HG03558 (cell line): ENCODE data around the gene SHISA9.

Source experiments
- ATAC-seq: cut with Tn5 transposase; IDR thresholded peaks from one replicate; pipeline ENCODE4 v1.9.1; 2021; ENCODE audit warnings: moderate number of reproducible peaks; ENCODE audit not compliant: unreplicated experiment; ENCODE audit errors: extremely low read depth

SHISA9 gene

GRCh38 chr16:13012601-13013000 is 111.2 kb downstream of the SHISA9 start:
- ATAC-seq, result no peak

- no peak for ATAC-seq
These were observed 111.6 kb downstream of the SHISA9 start for GRCh38 chr16:13013043-13013442.

GRCh38 chr16:13014476-13014875 is 113.1 kb downstream of the SHISA9 start:
- ATAC-seq, result no peak

DNA sequence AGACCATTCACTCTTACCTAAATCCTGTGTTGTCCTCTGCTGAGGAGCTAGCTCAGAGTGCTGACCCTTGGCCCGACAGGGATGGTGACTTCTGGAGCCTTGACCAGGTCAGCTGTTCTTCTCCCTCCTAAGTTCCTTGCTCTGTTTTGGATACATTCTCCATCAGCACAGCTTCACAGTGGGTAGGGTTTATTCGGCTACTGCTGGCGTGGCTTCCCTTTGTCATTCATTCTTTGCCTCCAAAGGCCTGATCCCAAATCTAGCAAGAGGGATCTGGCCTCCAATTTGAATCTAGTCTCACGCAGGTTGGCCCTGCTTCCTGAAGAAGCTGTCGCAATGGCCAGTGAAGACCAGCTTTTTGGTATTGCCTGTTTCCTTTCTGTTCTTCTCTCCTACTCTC is 116.6 kb downstream of the SHISA9 start:
- no peak for ATAC-seq

DNA sequence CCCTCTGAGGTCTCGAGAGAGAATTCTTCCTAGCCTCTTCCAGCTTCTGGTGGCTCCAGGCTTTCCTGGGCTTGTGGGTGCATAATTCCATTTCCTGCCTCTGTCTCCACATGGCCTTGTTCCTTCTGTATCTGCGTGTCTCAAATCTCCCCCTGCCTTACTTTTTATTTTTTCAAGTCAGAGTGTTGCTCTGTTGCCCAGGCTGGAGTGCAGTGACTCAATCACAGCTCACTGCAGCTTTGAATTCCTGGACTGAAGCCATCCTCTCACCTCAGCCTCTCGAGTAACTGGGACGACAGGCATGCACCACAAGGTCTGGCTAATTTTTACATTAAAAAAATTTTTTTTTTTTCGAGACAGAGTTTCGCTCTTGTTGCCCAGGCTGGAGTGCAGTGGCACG is 120.6 kb downstream of the SHISA9 start:
- ATAC-seq, result no peak

DNA sequence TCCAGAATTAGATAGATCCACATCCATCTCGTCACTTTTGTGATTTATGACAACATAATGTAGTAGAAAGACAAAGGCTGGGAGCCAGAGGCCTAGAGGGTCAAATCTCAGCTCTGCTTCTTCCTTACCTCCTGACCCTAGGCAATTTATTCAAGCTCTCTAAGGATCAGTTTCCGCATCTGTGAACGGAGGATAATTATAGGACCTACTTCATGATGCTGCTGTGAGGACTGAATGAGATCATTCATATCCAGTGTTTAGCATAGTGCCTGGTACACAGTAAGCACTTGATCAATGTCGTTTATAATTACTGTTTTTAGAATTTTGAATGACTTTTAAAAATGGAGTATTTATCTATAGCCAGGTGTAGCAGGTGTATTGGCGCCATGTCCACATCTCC is 128.4 kb downstream of the SHISA9 start:
- no peak for ATAC-seq

DNA sequence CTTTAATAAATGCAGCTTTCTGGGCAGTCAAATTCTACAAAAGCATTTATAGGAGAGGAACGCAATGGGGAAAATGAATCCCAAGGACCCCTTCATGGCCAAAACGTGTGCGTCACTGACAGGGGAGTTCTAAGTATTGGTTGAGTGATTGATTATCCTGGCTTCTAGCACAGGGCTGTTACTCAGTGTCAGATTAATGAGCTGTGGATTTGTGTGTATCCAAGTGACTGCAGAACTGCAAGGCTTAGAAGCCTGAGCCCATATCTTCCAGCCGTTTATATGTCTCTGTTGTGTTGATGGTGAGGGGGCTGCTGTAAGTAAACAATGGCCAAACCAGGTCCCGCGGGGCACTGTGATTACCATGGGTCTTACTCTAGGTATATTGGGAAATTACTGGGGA is 129.4 kb downstream of the SHISA9 start:
- ATAC-seq, result no peak

- no peak for ATAC-seq
These were observed 131.5 kb downstream of the SHISA9 start for GRCh38 chr16:13032911-13033310.

GRCh38 chr16:13036600-13036999 is 135.2 kb downstream of the SHISA9 start:
- ATAC-seq, result no peak

- ATAC-seq, result no peak
These were observed 137.2 kb downstream of the SHISA9 start for GRCh38 chr16:13038591-13038990.

GRCh38 chr16:13039526-13039925 is 138.1 kb downstream of the SHISA9 start:
- ATAC-seq, result no peak

GRCh38 chr16:13041180-13041579 is 139.8 kb downstream of the SHISA9 start:
- no peak for ATAC-seq

GRCh38 chr16:13041646-13042290 is 140.4 kb downstream of the SHISA9 start:
- ATAC-seq, result no peak

GRCh38 chr16:13042291-13042685 is 140.9 kb downstream of the SHISA9 start:
- ATAC-seq, result no peak

- ATAC-seq, result no peak
These were observed 144.8 kb downstream of the SHISA9 start for GRCh38 chr16:13046061-13046821.

DNA sequence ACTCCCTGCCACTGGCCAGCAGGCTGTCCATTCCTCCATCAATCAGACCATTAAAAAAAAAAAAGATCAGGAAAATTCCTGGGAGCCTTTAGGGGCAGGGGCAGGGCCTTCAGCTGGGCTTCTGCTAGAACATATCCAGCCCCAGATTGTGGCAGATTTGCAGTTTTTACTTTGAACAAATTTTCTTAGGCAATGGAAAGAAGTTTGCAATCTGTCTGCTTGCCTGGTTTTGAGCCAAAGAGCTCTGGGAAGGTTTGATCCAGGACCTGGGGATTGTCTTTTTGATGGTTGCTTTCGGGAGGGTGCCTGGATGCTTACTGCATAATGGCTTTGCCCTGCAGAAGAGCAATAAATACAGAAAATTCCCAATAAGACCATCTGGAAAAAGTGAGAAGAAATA is 145.9 kb downstream of the SHISA9 start:
- ATAC-seq, result no peak

DNA sequence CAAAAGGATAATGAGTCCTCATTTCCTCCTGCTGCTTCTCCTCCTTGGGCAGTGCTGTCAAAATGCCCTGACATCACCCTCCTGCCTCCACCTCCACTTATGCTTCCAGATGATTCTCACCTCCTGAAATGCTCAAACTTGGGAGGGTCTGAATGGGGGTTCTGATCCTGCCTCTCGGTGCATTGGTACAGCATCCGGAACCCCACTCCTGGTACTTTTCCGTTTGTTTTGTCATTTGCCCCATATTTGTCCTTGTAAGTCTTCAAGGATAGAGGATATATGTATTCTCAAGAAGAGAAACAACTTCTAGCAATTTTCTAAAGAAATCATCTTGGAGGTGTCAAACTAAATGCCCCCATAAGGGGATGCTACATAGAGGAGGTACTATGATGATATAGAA is 148.3 kb downstream of the SHISA9 start:
- no peak for ATAC-seq

GRCh38 chr16:13052431-13052830 is 151.0 kb downstream of the SHISA9 start:
- no peak for ATAC-seq

DNA sequence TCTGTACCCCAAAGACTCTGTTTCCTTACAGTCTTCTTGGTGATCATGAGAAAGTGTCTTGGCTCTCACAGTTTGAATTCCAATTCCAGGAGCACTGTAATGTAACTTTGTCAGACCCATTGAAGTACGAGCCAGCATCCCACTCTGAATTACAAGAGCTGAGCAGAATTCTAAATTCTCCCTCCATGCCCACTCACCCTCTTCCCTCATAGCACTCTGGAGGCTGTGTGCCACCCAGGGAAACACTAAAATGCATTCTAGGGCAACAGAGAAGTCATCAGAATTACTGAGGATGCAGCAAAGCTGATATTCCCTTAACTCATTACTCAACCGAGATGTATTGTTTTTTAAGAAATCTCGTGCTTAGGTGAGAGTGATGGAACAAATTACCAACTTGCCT is 154.1 kb downstream of the SHISA9 start:
- no peak for ATAC-seq

DNA sequence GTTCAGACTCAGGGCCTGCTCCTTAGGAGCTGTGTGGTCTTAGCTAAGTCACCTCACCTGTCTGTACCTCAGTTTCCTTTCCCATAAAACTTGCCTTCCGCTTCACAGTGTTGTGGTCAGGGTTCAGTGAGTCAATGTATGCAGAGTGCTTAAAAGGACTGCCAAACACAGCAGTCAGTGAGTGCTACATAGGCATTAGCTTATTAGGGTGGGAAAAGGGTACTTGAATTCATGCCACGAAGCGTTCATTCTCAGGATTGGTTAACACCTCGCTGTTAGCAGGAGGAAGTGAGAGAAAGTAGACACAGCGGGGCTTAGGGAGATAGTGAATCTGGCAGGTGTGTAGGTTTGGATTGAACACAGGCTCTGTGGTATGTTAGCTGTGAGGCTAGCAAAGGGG is 155.2 kb downstream of the SHISA9 start:
- no peak for ATAC-seq

DNA sequence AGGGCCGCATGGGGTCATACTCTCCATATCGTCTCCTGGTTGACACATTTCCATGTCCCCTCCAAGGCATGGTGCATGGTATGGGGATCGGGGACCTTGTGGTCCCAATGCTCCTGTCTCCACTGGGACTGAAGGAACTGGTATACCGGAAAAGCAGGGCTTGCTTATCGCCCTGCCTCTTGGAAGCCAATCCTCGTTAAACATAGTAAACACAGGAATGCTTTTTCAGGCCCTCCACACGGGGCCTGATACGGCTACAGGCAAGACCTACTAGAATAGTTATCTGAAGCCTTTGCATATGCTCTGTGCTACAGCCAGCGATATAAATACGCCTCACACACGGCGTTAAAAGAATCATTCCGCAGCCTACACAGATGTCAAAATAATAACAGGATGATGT is 159.5 kb downstream of the SHISA9 start:
- no peak for ATAC-seq

DNA sequence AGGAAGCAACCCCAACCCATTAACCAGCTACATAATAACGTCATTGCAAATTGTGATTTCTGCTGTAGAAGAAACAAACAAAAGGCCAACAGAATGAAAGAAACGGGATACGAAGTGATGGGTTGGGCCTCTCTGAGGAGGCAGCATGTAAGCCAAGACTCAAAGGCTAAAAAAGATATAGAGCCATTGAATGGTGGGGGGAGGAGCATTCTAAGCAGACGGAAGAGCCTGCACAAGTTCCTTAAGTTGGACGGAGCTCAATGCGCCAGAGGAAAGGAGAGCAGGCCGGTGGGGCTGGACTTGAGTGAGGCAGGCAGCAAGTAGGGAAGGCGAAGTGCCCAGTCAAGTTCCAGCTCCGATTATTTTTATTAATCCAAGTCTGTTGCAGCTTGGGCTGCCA is 160.3 kb downstream of the SHISA9 start:
- ATAC-seq, result no peak
